ENCODE results near the gene THRA.

Gene THRA

DNA sequence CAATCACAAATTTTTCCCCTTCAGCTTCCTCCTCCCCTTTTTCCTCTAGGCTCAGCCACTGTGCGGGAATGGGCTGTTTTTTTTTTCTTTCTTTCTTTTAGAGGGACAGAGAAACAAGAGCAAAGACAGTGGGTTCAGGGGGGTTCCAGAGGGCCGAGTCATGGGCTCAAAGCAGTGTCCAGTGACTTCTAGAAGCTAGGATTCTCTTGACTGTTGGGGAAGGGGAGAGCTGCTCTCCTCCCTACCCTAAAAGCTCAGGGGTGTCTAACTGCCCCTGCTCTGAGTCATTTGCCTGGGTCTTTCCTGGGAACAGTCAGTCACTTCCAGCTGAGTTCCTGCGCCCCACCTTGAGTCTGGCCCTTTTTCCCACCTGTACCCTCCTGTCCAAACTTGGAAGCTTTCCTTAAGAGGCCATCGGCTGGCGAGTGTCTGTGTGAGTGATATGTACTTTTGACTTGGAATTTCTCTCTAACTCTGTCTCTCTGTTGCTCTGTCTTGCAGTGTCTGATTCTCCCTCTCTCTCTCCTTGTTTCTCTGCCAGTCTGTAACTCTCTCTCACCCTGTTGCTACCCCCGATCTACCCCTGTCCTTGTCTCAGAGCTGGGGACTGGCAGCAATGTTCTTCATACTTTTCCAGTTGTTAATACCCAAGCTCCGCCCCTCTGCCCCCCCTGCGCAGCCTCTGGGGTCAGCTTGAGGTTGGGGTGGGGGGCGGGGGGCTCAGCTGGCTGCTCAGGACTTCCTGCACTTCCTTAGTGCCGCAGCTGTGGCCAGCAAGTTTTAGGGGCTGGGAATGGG is 2.4 kb downstream of the THRA start:
- DNase-seq (ENCODE audit: low read depth in 3 of 3), result no peak

- no peak for DNase-seq (ENCODE audit: low read depth in 3 of 3)
Observed at GRCh38 chr17:40065769-40066510, 3.2 kb downstream of the THRA start.

DNA sequence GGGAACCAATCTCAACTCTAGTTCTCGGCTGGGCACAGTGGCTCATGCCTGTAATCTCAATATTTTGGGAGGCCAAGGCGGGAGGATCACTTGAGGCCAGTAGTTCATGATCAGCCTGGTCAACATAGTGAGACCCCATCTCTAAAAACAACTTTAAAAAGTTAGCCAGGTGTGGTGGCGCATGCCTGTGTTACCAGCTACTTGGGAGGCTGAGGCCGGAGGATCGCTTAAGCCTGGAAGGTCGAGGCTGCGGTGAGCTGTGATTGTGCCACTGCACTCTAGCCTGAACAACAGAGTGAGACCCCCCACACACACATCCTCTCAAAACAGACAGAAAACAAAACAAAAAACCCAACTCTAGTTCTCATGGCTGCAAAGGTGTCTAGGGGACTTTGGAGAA is 4.9 kb downstream of the THRA start:
- no peak for DNase-seq (ENCODE audit: low read depth in 3 of 3)

- DNase-seq (ENCODE audit: low read depth in 3 of 3), result no peak
Observed at GRCh38 chr17:40068129-40068581, 5.4 kb downstream of the THRA start.

- no peak for DNase-seq (ENCODE audit: low read depth in 3 of 3)
Observed at GRCh38 chr17:40068584-40068916, 5.8 kb downstream of the THRA start.

DNA sequence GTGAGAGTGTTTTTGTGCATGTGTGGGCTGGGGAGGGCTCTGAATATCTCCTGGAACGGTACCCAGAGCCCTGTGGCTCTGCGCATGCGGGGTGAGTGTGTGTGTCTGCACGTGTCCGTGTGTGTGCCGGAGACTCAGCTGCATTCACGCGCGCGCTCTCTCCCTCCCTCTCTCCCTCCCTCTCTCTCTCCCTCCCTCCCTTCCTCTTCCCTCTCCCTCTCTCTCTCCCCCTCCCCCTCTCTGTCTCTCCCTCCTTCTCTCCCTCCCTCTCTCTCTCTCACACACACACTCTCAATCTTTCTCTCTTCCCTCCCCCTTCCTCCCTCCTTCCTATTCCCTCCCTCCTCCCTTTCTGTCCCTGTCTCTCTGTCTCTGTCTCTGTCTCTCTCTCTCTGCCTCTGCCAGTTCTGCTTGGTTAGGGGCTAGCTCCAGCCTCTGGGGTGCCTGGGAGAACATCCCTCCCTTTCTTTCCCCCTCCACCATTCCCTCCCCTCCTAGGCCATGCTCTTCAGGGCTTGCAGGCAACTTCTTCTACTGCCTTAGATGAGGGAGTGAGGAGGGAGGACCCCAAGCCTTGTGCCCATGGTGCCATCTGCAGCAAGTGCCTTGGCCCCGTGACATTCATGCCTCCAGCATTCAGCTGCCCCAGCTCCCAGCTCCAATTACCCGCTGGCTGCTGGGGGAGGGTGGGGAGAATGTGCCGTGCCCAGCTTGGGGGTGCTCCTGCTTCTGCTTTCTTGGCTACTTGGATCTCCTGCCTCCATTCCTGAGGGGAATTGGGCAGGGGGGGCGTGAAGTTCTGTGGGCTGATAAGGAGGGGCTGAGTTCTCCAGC is 6.4 kb downstream of the THRA start:
- DNase-seq (ENCODE audit: low read depth in 3 of 3), result peak; percentile 61 to 82 (median 68)

DNA sequence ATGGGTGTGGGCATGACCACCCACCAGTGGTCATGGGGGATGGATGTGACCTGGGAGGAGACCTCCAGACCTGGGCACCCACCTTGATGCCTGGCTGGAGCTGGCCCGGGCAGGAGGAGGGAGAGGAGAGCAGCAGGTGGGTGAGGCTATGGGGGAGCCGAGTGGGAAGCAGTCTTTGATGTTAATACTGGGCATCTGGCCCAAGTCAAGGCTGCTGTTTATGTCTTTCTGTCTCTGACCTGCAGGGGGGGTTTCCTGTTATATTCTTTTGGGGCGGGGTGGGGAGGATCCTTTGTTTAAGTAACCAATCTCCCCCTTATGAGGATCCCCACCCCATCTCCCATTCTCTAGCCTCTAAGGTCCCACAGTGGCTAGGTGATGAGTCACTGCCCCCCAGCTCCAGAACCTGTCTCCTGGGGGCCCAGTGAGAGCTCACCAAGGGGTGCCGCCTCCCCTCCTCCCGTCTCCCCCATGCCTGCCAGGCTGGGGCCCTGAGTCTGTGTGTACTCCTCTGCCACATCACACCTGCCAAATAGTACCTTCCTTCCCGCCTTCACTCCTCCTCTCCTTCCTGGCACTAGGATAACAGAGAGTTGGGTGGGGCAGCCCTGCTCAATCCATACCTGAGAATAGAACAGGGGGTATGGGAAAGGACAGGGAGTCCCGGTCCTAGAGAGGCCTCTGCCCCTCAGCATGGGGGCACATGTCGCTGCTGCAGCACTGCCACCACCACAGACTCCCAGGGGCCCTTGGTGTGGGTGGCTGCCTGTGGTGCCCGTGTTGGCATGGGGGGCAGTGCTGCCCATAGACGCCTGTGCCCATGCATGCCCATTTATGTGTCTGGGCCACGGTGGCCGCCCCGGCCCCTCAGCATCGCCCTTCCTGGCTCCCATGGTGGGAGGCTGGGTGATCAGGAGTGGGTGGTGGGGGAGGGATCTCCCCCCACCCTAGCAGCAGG is 7.3 kb downstream of the THRA start:
- DNase-seq (ENCODE audit: low read depth in 3 of 3), result no peak

DNA sequence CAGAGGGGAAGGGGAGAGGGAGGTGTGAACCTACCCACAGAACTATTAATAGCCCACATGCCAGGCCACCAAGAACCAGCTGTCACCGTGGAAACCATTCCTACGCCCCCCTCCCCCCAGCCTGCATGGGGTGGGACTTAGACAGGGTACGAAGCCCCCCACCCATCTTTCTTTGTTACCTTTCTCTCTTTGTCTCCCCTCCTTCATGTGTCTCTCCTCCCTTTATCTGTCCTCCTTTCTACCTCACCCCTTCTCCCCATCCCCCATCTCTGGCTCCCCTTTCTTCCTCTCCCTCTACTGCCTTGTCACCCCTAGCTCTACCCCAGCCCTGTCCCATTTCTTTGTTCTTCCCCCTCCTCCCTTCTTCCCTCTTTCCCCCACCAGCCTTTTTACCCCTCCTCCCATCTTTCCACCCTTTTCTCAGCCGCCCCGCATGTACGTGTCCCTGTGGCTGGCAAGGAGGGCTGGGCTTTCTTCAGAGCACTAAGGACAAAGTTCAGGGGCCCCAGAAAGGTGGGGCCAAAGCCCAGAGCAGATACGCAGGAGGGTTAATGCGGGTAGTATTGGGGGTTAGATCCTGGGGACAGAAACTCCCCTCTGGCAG is 8.0 kb downstream of the THRA start:
- DNase-seq (ENCODE audit: low read depth in 3 of 3), result no peak

DNA sequence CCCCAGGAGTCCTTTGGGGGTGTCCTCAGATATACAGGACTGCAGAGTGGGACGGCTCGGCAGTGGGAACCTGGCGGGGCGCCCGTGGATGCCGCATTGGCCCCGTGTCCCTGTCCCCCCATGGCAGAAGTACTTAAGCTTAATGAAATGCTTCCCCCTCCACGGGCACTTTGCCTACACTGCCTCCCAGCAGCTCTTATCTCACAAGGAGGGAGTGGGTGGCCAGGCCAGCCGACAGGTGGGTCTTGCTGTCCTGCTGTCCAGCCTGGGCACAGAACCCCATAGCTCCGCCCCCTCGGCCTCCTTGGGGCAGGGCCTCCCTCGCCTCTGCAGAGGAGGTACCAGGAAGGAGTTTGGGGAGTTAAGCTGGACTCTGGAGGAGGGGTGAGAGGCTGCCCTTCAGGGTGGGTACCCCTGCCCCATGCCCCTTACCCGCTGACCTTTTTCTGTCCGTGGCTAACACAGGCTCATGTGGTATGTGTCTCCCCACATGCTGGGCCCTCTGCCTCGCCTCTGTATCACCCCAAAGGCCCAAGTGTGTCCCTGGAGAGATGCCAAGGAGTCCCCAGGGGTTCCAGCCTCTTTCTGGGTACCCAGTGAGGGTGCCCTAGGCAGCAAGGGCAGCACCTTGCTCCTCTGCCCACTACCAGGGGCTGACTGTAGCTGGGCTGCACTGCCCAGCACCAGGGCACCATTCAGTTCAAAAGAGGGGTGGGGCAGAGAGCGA is 8.7 kb downstream of the THRA start:
- DNase-seq (ENCODE audit: low read depth in 3 of 3), result no peak

DNA sequence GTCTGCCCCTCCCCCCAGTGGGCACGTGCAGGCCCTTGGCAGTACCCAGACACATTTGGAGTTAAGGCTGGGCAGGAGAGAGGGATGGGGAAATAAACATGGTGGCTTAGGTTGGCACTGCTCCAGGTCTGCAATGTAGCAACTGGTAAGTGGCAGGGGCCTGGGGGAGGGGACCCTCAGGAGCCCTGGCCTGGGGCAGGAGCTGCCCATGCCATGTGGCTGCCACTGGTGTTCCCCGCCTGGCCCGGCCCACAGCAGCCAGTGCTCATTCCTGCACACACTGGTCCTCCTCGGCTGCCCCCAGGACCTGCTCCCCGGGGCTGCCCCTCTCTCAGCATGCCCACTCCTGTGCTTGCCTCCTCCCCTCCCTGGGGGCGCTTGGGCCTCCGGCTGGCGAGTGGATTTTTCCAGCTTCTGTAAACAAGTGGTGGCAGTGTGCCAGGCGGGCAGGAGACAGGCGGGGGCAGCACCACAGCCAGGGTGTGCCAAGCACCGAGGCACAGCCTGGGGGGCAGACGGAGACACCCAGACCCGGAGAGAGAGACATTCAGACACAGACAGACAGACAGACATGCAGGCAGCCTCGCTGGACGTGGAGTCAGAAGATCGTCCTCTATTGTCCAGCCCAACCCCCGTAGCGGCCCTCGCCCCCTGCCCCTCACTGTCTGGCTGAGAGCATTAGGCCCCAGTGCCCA is 9.4 kb downstream of the THRA start:
- DNase-seq (ENCODE audit: low read depth in 3 of 3), result no peak

DNA sequence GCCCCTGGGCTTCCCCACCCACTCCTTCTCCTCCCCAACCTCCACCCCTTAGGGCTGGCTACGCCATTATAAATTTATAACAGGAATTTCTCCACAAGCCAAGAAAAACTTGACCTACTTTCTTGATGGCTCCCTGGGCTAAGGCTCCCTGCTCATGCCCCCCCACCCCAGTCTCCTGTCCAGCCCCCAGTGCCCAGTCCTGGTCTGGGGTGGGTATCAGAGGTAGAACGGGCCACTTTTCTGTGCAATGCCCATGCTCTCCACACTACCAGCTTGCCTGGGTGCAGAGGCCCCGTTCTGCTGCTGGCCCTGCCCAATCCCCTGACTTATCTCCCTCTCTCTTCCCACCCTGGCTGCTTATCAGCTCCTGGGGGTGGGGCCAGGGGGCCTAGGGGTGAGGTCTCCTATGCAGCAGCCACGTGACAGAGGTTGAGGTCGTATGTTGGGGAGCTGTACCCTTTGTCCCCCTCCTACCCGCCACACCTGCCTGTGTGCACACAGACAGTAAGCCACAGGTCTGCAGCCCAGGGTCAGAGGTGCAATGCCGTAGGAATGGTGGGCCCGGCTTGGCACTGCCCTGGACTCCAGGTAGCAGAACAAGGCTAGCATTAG is 10.1 kb downstream of the THRA start:
- no peak for DNase-seq (ENCODE audit: low read depth in 3 of 3)

DNA sequence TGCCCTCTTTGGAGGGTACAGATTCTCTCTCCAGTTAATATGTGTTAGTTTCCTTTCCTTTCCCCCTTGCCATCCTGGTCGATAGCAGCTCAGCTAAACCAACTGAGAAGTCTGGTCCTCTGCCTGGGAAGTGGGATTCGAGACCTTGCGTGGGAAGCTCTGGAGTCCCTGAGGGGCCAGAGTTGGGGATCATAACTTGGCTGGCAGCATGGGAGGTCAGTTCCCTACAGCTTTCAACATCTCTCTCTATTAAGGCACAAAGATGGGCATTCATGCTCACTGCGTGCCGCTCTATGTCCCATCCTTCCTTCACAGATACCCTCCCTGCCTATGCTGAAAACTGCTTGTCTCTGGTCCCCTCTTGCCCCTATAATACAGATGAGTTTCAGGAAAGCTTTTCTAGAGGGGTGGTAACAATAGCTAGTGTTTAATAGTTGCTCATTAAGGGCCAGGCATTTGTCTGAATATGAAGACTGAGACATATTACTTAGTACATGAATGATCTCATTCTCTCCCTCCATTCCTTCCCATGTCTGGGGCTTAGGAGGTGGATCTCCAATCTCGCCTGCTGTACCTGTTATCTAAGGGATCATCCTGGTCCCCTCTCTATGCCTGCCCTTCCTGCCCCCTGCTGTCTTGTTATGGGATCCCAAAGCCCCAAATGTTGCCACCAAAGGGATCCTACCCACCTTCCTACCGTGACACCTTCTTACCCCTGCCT is 10.8 kb downstream of the THRA start:
- DNase-seq (ENCODE audit: low read depth in 3 of 3), result no peak

DNA sequence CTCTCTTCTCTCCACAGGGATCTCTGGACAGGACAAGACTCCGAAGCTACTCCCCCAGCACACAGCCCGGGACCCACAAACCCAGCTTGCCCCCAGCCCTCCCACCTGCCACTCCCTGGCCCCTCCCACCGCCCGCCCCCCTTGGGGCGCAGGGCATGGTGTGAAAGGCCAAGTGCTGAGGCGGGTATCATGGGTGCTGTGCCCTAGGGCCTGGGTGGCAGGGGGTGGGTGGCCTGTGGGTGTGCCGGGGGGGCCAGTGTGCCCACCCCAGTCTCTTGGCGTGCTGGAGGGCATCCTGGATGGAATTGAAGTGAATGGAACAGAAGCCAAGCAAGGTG is 11.4 kb downstream of the THRA start:
- no peak for DNase-seq (ENCODE audit: low read depth in 3 of 3)

DNA sequence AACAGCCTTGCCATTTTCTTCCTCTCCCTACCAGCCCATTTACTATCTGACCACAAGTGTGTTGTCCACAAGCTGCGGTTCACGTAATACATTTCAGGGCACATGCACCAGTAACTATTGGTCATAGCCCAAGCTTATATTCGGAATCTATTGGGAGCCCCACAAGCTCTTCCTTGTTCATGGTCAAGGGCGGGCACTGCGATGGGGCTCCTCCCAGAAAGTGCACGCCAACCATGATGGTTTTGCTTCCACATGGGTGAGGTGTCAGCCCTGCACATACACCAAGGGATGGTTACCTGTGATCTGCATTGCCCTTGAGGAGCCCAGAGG is 12.1 kb downstream of the THRA start:
- no peak for DNase-seq (ENCODE audit: low read depth in 3 of 3)

GRCh38 chr17:40075201-40075941 is 12.6 kb downstream of the THRA start:
- peak; percentile 41 to 55 (median 51) for DNase-seq (ENCODE audit: low read depth in 3 of 3)

- no peak for DNase-seq (ENCODE audit: low read depth in 3 of 3)
Observed at GRCh38 chr17:40075942-40076498, 13.3 kb downstream of the THRA start.

- DNase-seq (ENCODE audit: low read depth in 3 of 3), result no peak
Observed at GRCh38 chr17:40076591-40076990, 13.8 kb downstream of the THRA start.

DNA sequence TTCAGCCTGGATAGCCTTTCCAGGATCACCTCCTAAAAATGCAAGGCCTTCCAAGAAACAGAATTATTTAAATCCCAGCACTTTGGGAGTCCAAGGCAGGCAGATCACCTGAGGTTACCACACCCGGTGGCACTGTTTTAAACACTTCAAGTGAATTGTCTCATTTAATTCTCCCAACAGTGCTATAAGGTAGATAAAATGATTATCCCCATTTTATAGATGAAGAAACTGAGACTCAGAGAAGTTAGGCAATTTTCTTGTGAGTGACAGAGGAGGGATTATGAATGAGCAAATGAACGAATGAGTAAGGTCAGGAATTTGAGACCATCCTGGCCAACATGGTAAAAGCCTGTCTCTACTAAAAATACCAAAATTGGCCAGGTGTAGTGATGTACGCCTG is 16.8 kb downstream of the THRA start:
- no peak for DNase-seq (ENCODE audit: low read depth in 3 of 3)

Measured in stimulated activated CD4-positive, alpha-beta T cell treated with anti-CD3 and anti-CD28 coated beads, TNF-alpha, amount 100 ng/mL, for 48 hours (primary cell).